Adrenal gland (tissue), 5 donors: ENCODE measurements around the gene VNN1.

Experiments
- POLR2A ChIP-seq, 2 donors: fragments of 450-650 bp; IDR thresholded peaks; one replicate each; pipeline ENCODE4 v1.6.1; 2017; ENCODE audit warnings: antibody characterized with exemption in 2 of 2, mild to moderate bottlenecking in 2 of 2, moderate library complexity in 1 of 2
- TF ChIP-seq, protein P1 (sequence below), 6 experiments: fragments of 450-650 bp in 4 of 6; fragments of 200-600 bp in 2 of 6; sonication (generic) in 1 of 6; IDR thresholded peaks; 1 replicate in 5 of 6; 2 replicates in 1 of 6; pipeline versions ENCODE4 v1.5.1 to v1.8.0; 2016 to 2021; ENCODE audit warnings: antibody characterized with exemption in 6 of 6, mild to moderate bottlenecking in 2 of 6, moderate library complexity in 1 of 6
- donor health status: DM: no; HTN: no; CAD: no.

- TF ChIP-seq, protein P1, sequence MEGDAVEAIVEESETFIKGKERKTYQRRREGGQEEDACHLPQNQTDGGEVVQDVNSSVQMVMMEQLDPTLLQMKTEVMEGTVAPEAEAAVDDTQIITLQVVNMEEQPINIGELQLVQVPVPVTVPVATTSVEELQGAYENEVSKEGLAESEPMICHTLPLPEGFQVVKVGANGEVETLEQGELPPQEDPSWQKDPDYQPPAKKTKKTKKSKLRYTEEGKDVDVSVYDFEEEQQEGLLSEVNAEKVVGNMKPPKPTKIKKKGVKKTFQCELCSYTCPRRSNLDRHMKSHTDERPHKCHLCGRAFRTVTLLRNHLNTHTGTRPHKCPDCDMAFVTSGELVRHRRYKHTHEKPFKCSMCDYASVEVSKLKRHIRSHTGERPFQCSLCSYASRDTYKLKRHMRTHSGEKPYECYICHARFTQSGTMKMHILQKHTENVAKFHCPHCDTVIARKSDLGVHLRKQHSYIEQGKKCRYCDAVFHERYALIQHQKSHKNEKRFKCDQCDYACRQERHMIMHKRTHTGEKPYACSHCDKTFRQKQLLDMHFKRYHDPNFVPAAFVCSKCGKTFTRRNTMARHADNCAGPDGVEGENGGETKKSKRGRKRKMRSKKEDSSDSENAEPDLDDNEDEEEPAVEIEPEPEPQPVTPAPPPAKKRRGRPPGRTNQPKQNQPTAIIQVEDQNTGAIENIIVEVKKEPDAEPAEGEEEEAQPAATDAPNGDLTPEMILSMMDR (IDR thresholded peaks at IDR 0.05) = no peak
- no peak for TF ChIP-seq POLR2A (IDR thresholded peaks at IDR 0.05)
Measured at GRCh38 chr6:132728616-132729015, 14.8 kb upstream of the VNN1 start.
